Parathyroid adenoma (tissue), 2 donors: ENCODE measurements around the gene TBC1D8B.

Experiments
- H2AFZ ChIP-seq: fragments of 300-600 bp; sonication (generic); one replicate; pipeline ENCODE4 v1.7.0; 2017; ENCODE audit warnings: antibody characterized with exemption, mild to moderate bottlenecking
- H3K27ac ChIP-seq: fragments of 300-600 bp; sonication (generic); one replicate; pipeline ENCODE4 v1.7.0; 2017
- H3K27me3 ChIP-seq: fragments of 300-600 bp; sonication (generic); one replicate; pipeline ENCODE4 v1.7.0; 2017; ENCODE audit warnings: low read length; ENCODE audit not compliant: control insufficient read depth, insufficient read depth
- H3K36me3 ChIP-seq: fragments of 300-600 bp; sonication (generic); one replicate; pipeline ENCODE4 v1.7.0; 2017; ENCODE audit warnings: low read length; ENCODE audit not compliant: control insufficient read depth, insufficient read depth
- H3K4me1 ChIP-seq: fragments of 300-600 bp; sonication (generic); one replicate; pipeline ENCODE4 v1.7.0; 2017; ENCODE audit warnings: control low read depth
- H3K4me2 ChIP-seq: fragments of 300-600 bp; sonication (generic); one replicate; pipeline ENCODE4 v1.7.0; 2017; ENCODE audit warnings: low read length
- H3K4me3 ChIP-seq: fragments of 300-600 bp; sonication (generic); one replicate; pipeline ENCODE4 v1.7.0; 2017; ENCODE audit warnings: low read depth, low read length
- H3K79me2 ChIP-seq: fragments of 300-600 bp; sonication (generic); one replicate; pipeline ENCODE4 v1.7.0; 2017; ENCODE audit warnings: control low read depth
- H3K9ac ChIP-seq: fragments of 300-600 bp; sonication (generic); one replicate; pipeline ENCODE4 v1.7.0; 2017; ENCODE audit warnings: mild to moderate bottlenecking
- H3K9me3 ChIP-seq: fragments of 300-600 bp; sonication (generic); one replicate; pipeline ENCODE4 v1.7.0; 2017; ENCODE audit warnings: low read length; ENCODE audit not compliant: control insufficient read depth
- CTCF ChIP-seq: fragments of 300-600 bp; sonication (generic); IDR thresholded peaks from one replicate; pipeline ENCODE4 v1.7.0; 2017; ENCODE audit warnings: antibody characterized with exemption, mild to moderate bottlenecking
- donor health status: primary hyperparathyroidism.

The TBC1D8B gene

GRCh38 chrX:106906361-106906760, 103.9 kb downstream of the TBC1D8B start:
- no peaks in the 10 kb centered on the region for H3K4me1 ChIP-seq
- H3K79me2 ChIP-seq: no peaks in the 10 kb centered on the region
- no peak overlapping the region for H3K4me3 ChIP-seq
- H2AFZ ChIP-seq: peak overlapping the region; percentile 7
- no peak for TF ChIP-seq CTCF
- no peak overlapping the region for H3K4me2 ChIP-seq
- no peak overlapping the region for H3K27ac ChIP-seq
- no peaks in the 10 kb centered on the region for H3K27me3 ChIP-seq
- H3K9me3 ChIP-seq: no peaks in the 10 kb centered on the region
- H3K9ac ChIP-seq: no peak overlapping the region
- no peaks in the 10 kb centered on the region for H3K36me3 ChIP-seq

GRCh38 chrX:106912864-106913263, 110.4 kb downstream of the TBC1D8B start:
- no peaks in the 10 kb centered on the region for H3K27me3 ChIP-seq
- H3K4me2 ChIP-seq: no peak overlapping the region
- no peak overlapping the region for H3K9ac ChIP-seq
- no peak overlapping the region for H3K4me3 ChIP-seq
- TF ChIP-seq CTCF: no peak
- H3K27ac ChIP-seq: no peak overlapping the region
- H3K4me1 ChIP-seq: no peaks in the 10 kb centered on the region
- no peak overlapping the region for H2AFZ ChIP-seq
- no peaks in the 10 kb centered on the region for H3K9me3 ChIP-seq
- H3K79me2 ChIP-seq: no peaks in the 10 kb centered on the region
- H3K36me3 ChIP-seq: no peaks in the 10 kb centered on the region

DNA sequence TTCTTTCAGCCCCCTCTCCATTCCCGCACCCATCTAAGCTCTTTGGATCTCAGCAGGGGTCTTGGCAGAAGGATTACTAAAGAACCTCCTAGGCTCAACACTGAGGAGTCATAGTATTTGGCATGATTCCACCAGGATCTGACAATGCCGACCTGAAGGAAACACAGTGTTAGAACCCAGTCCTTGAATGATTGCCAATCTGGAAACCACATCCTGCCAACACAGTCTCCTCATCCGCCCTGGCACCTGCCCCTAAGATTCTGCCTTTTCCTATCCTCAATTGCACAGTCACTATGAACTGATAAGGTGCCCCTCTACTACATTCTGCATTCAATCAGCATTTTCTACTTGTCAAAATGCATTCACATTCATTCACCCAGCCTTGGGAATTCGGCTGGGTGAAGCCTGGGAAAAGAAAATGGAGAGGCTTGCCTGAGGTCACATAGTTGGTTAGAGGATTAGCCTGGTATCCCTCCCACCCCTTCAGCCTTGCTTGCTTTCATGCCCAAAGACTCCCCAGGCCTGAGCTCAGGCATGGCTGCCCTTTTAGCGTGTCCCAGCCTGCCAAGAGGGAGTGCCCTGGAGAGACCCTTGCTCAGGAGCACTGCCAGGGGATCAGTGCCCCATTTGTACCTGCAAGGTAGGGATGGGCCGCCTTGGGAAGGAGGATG, 115.5 kb downstream of the TBC1D8B start:
- H3K27ac ChIP-seq: no peak overlapping the region
- H3K79me2 ChIP-seq: no peaks in the 10 kb centered on the region
- no peak overlapping the region for H3K4me3 ChIP-seq
- no peaks in the 10 kb centered on the region for H3K36me3 ChIP-seq
- no peaks in the 10 kb centered on the region for H3K9me3 ChIP-seq
- no peak overlapping the region for H3K9ac ChIP-seq
- H3K4me2 ChIP-seq: no peak overlapping the region
- H2AFZ ChIP-seq: no peak overlapping the region
- TF ChIP-seq CTCF: no peak
- no peaks in the 10 kb centered on the region for H3K4me1 ChIP-seq
- H3K27me3 ChIP-seq: no peaks in the 10 kb centered on the region

GRCh38 chrX:106919932-106920452, 117.5 kb downstream of the TBC1D8B start, which contains the start of gene CLDN2:
Gene CLDN2 (plus strand): TSS chrX:106920402. CDS start chrX:106928229, 7,827 bp downstream.
- no peaks in the 10 kb centered on the region for H3K27me3 ChIP-seq
- H3K4me1 ChIP-seq: no peaks in the 10 kb centered on the region
- no peak within 1 kb of the TSS for H3K4me3 ChIP-seq
- H3K79me2 ChIP-seq: no peaks in the 10 kb centered on the region
- TF ChIP-seq CTCF: no peak
- H2AFZ ChIP-seq: no peak within 1 kb of the TSS
- no peak within 1 kb of the TSS for H3K27ac ChIP-seq
- no peaks in the 10 kb centered on the region for H3K9me3 ChIP-seq
- H3K9ac ChIP-seq: no peak within 1 kb of the TSS
- H3K36me3 ChIP-seq: no peaks in the 10 kb centered on the region
- no peak within 1 kb of the TSS for H3K4me2 ChIP-seq

GRCh38 chrX:106921637-106922036, 119.2 kb downstream of the TBC1D8B start:
- H2AFZ ChIP-seq: no peak overlapping the region
- H3K9me3 ChIP-seq: no peaks in the 10 kb centered on the region
- no peak overlapping the region for H3K9ac ChIP-seq
- H3K4me3 ChIP-seq: no peak overlapping the region
- H3K4me2 ChIP-seq: no peak overlapping the region
- TF ChIP-seq CTCF: no peak
- H3K36me3 ChIP-seq: no peaks in the 10 kb centered on the region
- no peaks in the 10 kb centered on the region for H3K4me1 ChIP-seq
- no peaks in the 10 kb centered on the region for H3K27me3 ChIP-seq
- no peaks in the 10 kb centered on the region for H3K79me2 ChIP-seq
- no peak overlapping the region for H3K27ac ChIP-seq
